ENCODE data around the gene FAM184A. TPM values are rescaled to one million over a fixed set of nuclear protein-coding genes. Genes with fewer than 3 reads are reported as not detected.

The FAM184A gene
- total RNA-seq, 1 experiment from 2014 or later, result 13.3 TPM

- TF ChIP-seq, protein P1, sequence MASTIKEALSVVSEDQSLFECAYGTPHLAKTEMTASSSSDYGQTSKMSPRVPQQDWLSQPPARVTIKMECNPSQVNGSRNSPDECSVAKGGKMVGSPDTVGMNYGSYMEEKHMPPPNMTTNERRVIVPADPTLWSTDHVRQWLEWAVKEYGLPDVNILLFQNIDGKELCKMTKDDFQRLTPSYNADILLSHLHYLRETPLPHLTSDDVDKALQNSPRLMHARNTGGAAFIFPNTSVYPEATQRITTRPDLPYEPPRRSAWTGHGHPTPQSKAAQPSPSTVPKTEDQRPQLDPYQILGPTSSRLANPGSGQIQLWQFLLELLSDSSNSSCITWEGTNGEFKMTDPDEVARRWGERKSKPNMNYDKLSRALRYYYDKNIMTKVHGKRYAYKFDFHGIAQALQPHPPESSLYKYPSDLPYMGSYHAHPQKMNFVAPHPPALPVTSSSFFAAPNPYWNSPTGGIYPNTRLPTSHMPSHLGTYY (CRISPR knock-in tag; IDR thresholded peaks at IDR 0.05), result no peak
- no peak for TF ChIP-seq GABPB1 (CRISPR knock-in tag; IDR thresholded peaks at IDR 0.05)
- no peak for TF ChIP-seq NR3C1 (CRISPR knock-in tag; conservative IDR thresholded peaks at IDR 0.05; ENCODE audit: low read depth)
- TF ChIP-seq, protein P2, sequence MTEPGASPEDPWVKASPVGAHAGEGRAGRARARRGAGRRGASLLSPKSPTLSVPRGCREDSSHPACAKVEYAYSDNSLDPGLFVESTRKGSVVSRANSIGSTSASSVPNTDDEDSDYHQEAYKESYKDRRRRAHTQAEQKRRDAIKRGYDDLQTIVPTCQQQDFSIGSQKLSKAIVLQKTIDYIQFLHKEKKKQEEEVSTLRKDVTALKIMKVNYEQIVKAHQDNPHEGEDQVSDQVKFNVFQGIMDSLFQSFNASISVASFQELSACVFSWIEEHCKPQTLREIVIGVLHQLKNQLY (CRISPR knock-in tag; IDR thresholded peaks at IDR 0.05), result no peak
- TF ChIP-seq, protein P3, sequence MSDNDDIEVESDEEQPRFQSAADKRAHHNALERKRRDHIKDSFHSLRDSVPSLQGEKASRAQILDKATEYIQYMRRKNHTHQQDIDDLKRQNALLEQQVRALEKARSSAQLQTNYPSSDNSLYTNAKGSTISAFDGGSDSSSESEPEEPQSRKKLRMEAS (CRISPR knock-in tag; IDR thresholded peaks at IDR 0.05), result no peak
- TF ChIP-seq, protein P4, sequence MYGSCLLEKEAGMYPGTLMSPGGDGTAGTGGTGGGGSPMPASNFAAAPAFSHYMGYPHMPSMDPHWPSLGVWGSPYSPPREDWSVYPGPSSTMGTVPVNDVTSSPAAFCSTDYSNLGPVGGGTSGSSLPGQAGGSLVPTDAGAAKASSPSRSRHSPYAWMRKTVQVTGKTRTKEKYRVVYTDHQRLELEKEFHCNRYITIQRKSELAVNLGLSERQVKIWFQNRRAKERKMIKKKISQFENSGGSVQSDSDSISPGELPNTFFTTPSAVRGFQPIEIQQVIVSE (CRISPR knock-in tag; IDR thresholded peaks at IDR 0.05; ENCODE audit: borderline replicate concordance), result no peak
- TF ChIP-seq NFE2L1 (CRISPR knock-in tag; IDR thresholded peaks at IDR 0.05), result no peak
- no peak for TF ChIP-seq HMGA2 (CRISPR knock-in tag; IDR thresholded peaks at IDR 0.05)
Observed at GRCh38 chr6:118993358-118993757, 85.1 kb downstream of the FAM184A start (continued).

DNA sequence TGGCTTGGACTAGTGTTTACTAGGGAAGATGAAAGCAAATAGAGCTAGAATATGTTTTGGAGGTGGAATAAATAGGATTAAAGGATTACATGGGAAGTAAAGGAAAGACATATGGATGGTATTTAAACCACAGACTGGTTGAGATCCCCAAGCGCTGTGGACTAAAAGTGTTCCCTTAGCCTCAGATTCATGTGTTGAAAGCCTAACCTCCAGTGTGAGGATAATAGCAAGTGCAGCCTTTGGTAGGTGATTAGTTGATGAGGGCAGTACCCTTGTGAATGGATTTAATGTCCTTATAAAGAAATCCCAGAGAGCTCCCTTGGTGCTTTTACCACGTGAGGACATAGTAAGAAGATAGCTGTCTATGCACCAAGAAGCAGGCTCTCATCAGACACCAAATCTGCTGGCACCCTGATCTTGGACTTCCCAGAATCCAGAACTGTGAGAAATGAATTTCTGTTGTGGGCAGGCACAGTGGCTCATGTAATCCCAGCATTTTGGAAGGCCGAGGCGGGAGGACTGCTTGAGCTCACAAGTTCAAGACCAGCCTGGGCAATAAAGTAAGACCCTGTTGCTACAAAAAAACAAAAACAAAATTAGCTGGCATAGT is 86.2 kb downstream of the FAM184A start:
- ChIA-PET CTCF (interaction anchor here (1.0 kb wide), 1 partner anchor 118 kb away, joined by 3 read pairs; no protein-coding TSS in a partner anchor), POLR2A (no interaction called here)
- DNase-seq (ENCODE audit: low spot score), result no peak
- Mint-ChIP-seq H3K27me3 (ENCODE audit: low read depth) (no peaks in the 10 kb centered on the region), H3K27ac (no peak overlapping the region; the same call in 1 of the 2 replicates), H3K4me3 (no peak overlapping the region), H3K9me3 (no peaks in the 10 kb centered on the region), H3K4me1 (0 out of 2 replicates have a peak, but pooled peaks cover 2% of the 10 kb centered on the region), H3K36me3 (no peaks in the 10 kb centered on the region)
- TF ChIP-seq IRF2 (CRISPR knock-in tag; IDR thresholded peaks at IDR 0.05; ENCODE audit: borderline replicate concordance, low read depth) (no peak), SMAD3 (CRISPR knock-in tag; IDR thresholded peaks at IDR 0.05; ENCODE audit: borderline replicate concordance) (no peak), FOXJ3 (CRISPR knock-in tag; IDR thresholded peaks at IDR 0.05; ENCODE audit: borderline replicate concordance) (no peak), TEAD1 (CRISPR knock-in tag; IDR thresholded peaks at IDR 0.05) (no peak), JAZF1 (CRISPR knock-in tag; IDR thresholded peaks at IDR 0.05) (no peak), ZNF532 (CRISPR knock-in tag; IDR thresholded peaks at IDR 0.05; ENCODE audit: borderline replicate concordance) (no peak), EMX1 (CRISPR knock-in tag; IDR thresholded peaks at IDR 0.05) (no peak), FOXK1 (CRISPR knock-in tag; IDR thresholded peaks at IDR 0.05) (no peak), ZNF423 (CRISPR knock-in tag; IDR thresholded peaks at IDR 0.05) (no peak), JUN (CRISPR knock-in tag; IDR thresholded peaks at IDR 0.05) (no peak), E2F5 (CRISPR knock-in tag; IDR thresholded peaks at IDR 0.05) (no peak), ZNF232 (CRISPR knock-in tag; IDR thresholded peaks at IDR 0.05) (no peak), ZNF396 (CRISPR knock-in tag; IDR thresholded peaks at IDR 0.05; ENCODE audit: borderline replicate concordance) (no peak), RELA (CRISPR knock-in tag; IDR thresholded peaks at IDR 0.05; ENCODE audit: borderline replicate concordance) (no peak)
- TF ChIP-seq, protein P5, sequence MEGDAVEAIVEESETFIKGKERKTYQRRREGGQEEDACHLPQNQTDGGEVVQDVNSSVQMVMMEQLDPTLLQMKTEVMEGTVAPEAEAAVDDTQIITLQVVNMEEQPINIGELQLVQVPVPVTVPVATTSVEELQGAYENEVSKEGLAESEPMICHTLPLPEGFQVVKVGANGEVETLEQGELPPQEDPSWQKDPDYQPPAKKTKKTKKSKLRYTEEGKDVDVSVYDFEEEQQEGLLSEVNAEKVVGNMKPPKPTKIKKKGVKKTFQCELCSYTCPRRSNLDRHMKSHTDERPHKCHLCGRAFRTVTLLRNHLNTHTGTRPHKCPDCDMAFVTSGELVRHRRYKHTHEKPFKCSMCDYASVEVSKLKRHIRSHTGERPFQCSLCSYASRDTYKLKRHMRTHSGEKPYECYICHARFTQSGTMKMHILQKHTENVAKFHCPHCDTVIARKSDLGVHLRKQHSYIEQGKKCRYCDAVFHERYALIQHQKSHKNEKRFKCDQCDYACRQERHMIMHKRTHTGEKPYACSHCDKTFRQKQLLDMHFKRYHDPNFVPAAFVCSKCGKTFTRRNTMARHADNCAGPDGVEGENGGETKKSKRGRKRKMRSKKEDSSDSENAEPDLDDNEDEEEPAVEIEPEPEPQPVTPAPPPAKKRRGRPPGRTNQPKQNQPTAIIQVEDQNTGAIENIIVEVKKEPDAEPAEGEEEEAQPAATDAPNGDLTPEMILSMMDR (IDR thresholded peaks at IDR 0.05), result no peak
- ATAC-seq, result no peak

Data from WTC11 (cell line).